GM21576 (cell line): Measurements from ENCODE around the gene HECTD4.
"Not testable (repeated sequence)": the region's sequence is repeated elsewhere in the genome, so short reads cannot be mapped to it uniquely, and the experiment has no call there.

Source experiments
- ATAC-seq: cut with Tn5 transposase; IDR thresholded peaks from one replicate; pipeline ENCODE4 v1.9.1; 2021; ENCODE audit warnings: mild to moderate bottlenecking, moderate library complexity; ENCODE audit not compliant: unreplicated experiment

The HECTD4 gene

DNA sequence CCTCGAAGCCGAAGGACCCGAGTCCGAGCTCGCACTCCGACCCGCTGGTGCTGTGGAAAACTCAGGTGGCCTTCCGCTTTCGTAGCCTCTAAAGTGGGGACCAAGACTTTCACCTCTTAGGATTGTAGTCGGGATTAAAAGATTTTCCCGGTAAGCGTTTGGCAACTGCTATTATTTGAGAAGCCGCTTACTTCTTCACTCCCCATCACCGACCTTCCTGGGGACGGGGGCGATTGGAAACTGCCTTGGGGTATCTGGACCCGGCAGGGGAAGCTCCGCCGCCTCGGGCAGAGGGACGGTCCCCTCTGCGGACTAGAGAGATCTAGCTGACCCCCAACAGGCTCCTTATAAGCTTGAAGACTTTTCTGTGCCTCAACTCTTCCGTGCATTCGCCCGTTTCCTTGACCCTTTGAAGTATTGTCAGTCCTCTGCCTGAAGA is 256.2 kb downstream of the HECTD4 start:
- ATAC-seq = no peak

- ATAC-seq = peak; percentile 92
Observed at GRCh38 chr12:112125250-112125999, 256.8 kb downstream of the HECTD4 start, which contains the start of gene TRAFD1. Gene TRAFD1, plus strand, starts transcription at chr12:112125560. Its CDS starts 4,963 bp downstream, at chr12:112130523.

- no peak for ATAC-seq
Observed at GRCh38 chr12:112124918-112125249, 257.3 kb downstream of the HECTD4 start.

GRCh38 chr12:112122823-112123690 is 259.2 kb downstream of the HECTD4 start:
- ATAC-seq = no peak

GRCh38 chr12:112121780-112122565 is 260.3 kb downstream of the HECTD4 start:
- ATAC-seq = no peak

GRCh38 chr12:112117685-112118084 is 264.5 kb downstream of the HECTD4 start:
- ATAC-seq = no peak

- no peak for ATAC-seq
Observed at GRCh38 chr12:112116232-112117060, 265.8 kb downstream of the HECTD4 start.

DNA sequence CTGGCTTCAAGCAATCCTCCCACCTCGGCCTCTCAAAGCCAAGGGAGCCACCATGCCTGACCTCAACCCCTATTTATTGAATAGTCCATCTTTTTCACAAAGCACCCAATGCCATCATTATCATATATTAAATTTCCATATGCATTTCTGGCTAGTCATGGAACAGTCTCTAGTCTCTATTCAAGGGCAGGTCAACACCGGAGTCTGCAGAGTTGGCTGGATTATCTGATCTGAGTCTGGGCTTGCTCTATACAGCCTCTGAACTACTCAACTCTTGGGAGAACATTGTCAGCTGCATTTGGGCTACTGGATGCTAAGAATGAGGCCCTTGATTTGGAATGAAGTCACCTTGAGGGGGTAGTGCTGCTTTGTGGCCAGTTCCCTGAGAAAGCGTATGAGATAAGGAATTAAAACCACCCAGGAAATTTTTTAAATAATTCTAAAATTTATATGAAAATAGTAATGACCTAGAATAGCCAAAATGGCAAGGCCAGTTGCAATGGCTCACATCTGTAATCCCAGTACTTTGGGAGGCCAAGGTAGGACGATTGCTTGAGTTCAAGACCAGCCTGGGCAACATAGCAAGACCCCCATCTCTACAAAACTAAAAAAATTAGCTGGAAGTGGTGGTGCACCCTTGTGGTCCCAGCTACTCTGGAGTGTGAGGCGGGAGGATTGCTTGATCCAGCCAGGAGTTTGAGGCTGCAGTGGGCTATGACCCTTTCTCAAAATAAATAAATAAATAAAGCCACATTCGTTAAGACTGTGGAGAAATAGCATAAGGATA is 266.8 kb downstream of the HECTD4 start:
- no peak for ATAC-seq

- ATAC-seq = no peak
Observed at GRCh38 chr12:112112409-112113133, 269.7 kb downstream of the HECTD4 start.

- ATAC-seq = no peak
Observed at GRCh38 chr12:112111931-112112330, 270.3 kb downstream of the HECTD4 start.

DNA sequence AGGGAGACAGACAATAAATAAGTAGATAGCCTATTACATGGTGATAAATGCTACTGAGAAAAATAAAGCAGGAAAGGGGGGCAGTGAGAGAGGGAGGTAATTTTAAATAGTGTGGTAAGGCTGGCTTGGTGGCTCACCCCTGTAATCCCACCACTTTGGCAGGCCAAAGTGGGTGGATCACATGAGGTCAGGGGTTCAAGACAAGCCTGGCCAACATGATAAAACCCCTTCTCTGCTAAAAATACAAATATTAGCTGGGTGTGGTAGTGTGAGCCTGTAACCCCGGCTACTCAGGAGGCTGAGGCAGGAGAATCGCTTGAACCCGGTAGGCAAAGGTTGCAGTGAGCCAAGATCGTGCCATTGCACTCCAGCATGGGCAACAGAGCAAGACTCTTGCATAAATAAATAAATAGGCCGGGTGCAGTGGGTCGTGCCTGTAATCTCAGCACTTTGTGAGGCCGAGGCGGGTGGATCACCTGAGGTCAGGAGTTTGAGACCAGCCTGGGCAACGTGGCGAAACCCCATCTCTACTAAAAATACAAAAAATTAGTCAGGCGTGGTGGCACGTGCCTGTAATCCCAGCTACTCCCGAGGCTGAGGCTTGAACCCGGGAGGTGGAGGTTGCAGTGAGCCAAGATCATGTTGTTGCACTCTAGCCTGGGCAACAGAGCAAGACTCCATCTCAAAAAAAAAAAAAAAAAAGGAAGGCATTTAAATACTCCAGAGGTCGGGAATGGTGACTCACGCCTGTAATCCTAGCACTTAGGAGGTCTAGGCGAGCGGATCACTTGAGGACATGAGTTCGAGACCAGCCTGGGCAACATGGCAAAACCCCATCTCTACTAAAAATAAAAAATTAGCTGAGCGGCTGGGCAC is 271.2 kb downstream of the HECTD4 start:
- not testable (repeated sequence) for ATAC-seq
